Stimulated activated CD4-positive, alpha-beta T cell treated with anti-CD3 and anti-CD28 coated beads, TNF-alpha, amount 100 ng/mL, for 24 hours (primary cell): ENCODE data around the gene EPHA8.

Experiments
- DNase-seq, 3 experiments: peaks; one replicate each; pipeline ENCODE4 v3.0.0-alpha.2; 2020; ENCODE audit warnings: low read depth in 3 of 3

EPHA8 gene

GRCh38 chr1:22645931-22646330 is 82.6 kb downstream of the EPHA8 start:
- no peak for DNase-seq

- DNase-seq: no peak
These were observed 83.1 kb downstream of the EPHA8 start for GRCh38 chr1:22646384-22646783.

GRCh38 chr1:22650089-22650693 is 86.9 kb downstream of the EPHA8 start:
- no peak for DNase-seq

- no peak for DNase-seq
These were observed 88.9 kb downstream of the EPHA8 start for GRCh38 chr1:22651941-22652856.

GRCh38 chr1:22652881-22653316 is 89.6 kb downstream of the EPHA8 start, which contains the start of gene C1QB:
TSS of gene C1QB (plus strand) at chr1:22653236. CDS start at chr1:22659463, 6,227 bp downstream.
- DNase-seq: no peak
